OCI-LY3 (cell line): Measurements from ENCODE around the gene THAP11.

ENCODE experiments used
- H2AFZ ChIP-seq: fragments of 200-600, 300-600 bp; shearing (Covaris generic); 2 replicates; pipeline ENCODE4 v1.6.0; 2014; ENCODE audit warnings: antibody characterized with exemption, low read depth, low read length
- H3K27ac ChIP-seq: fragments of 200-600, 300-600 bp; sonication (generic); 2 replicates; pipeline ENCODE4 v1.5.1; 2014; ENCODE audit warnings: mild to moderate bottlenecking, low read length, moderate library complexity, mixed read lengths
- H3K27me3 ChIP-seq: fragments of 200-600, 300-600 bp; sonication (generic); 2 replicates; pipeline ENCODE4 v1.6.1; 2014; ENCODE audit warnings: low read depth, low read length, mixed read lengths
- H3K36me3 ChIP-seq: fragments of 200-600, 300-600 bp; sonication (generic); replicated peaks from 2 replicates; pipeline ENCODE3; 2014; ENCODE audit warnings: low read depth, low read length, mixed read lengths
- H3K4me1 ChIP-seq: fragments of 300-600, 200-600 bp; sonication (generic); 2 replicates; pipeline ENCODE4 v1.6.1; 2014; ENCODE audit warnings: low read length, mixed read lengths
- H3K4me2 ChIP-seq: fragments of 200-600, 300-600 bp; sonication (generic); 2 replicates; pipeline ENCODE4 v1.6.1; 2014; ENCODE audit warnings: low read length, mixed read lengths
- H3K4me3 ChIP-seq: fragments of 300-600, 200-600 bp; sonication (generic); 2 replicates; pipeline ENCODE4 v1.5.1; 2014; ENCODE audit warnings: antibody characterized with exemption, mild to moderate bottlenecking, low read length, moderate library complexity
- H3K79me2 ChIP-seq: fragments of 300-600, 200-600 bp; shearing (Covaris generic); 2 replicates; pipeline ENCODE4 v1.6.1; 2014; ENCODE audit warnings: mild to moderate bottlenecking, low read length, mixed read lengths
- H3K9ac ChIP-seq: fragments of 300-600, 200-600 bp; shearing (Covaris generic); 2 replicates; pipeline ENCODE4 v1.6.0; 2014; ENCODE audit warnings: mild to moderate bottlenecking, low read length, moderate library complexity
- H3K9me3 ChIP-seq: fragments of 200-600, 300-600 bp; shearing (Covaris generic); 2 replicates; pipeline ENCODE4 v1.6.1; 2014; ENCODE audit warnings: low read length, mixed read lengths; ENCODE audit not compliant: insufficient read depth
- H4K20me1 ChIP-seq: fragments of 200-600, 300-600 bp; sonication (generic); 2 replicates; pipeline ENCODE4 v1.6.1; 2016; ENCODE audit warnings: low read length, mixed read lengths; ENCODE audit not compliant: insufficient read depth
- EZH2phosphoT487 ChIP-seq: fragments of 200-600 bp; shearing (Covaris generic); IDR thresholded peaks from 2 replicates; pipeline ENCODE4 v1.6.1; 2018; ENCODE audit warnings: antibody characterized with exemption, mixed run types, low read depth
- TF ChIP-seq, protein P1 (sequence below): fragments of 200-600, 300-600 bp; sonication (generic); IDR thresholded peaks from 2 replicates; pipeline ENCODE4 v1.5.1; 2014; ENCODE audit warnings: antibody characterized with exemption, low read length, low read depth

Gene THAP11

GRCh38 chr16:67820608-67821259 is 21.4 kb upstream of the THAP11 start:
- TF ChIP-seq, protein P1, sequence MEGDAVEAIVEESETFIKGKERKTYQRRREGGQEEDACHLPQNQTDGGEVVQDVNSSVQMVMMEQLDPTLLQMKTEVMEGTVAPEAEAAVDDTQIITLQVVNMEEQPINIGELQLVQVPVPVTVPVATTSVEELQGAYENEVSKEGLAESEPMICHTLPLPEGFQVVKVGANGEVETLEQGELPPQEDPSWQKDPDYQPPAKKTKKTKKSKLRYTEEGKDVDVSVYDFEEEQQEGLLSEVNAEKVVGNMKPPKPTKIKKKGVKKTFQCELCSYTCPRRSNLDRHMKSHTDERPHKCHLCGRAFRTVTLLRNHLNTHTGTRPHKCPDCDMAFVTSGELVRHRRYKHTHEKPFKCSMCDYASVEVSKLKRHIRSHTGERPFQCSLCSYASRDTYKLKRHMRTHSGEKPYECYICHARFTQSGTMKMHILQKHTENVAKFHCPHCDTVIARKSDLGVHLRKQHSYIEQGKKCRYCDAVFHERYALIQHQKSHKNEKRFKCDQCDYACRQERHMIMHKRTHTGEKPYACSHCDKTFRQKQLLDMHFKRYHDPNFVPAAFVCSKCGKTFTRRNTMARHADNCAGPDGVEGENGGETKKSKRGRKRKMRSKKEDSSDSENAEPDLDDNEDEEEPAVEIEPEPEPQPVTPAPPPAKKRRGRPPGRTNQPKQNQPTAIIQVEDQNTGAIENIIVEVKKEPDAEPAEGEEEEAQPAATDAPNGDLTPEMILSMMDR: no peak
- no peak for TF ChIP-seq EZH2phosphoT487
- Histone ChIP-seq H2AFZ (no peak overlapping the region), H3K27ac (no peak overlapping the region), H3K79me2 (no peaks in the 10 kb centered on the region), H3K36me3 (no peaks in the 10 kb centered on the region), H3K4me1 (peaks cover 4% of the 10 kb centered on the region), H3K27me3 (no peaks in the 10 kb centered on the region), H3K4me2 (no peak overlapping the region), H3K9ac (no peak overlapping the region), H3K9me3 (no peaks in the 10 kb centered on the region), H4K20me1 (no peaks in the 10 kb centered on the region), H3K4me3 (no peak overlapping the region)

DNA sequence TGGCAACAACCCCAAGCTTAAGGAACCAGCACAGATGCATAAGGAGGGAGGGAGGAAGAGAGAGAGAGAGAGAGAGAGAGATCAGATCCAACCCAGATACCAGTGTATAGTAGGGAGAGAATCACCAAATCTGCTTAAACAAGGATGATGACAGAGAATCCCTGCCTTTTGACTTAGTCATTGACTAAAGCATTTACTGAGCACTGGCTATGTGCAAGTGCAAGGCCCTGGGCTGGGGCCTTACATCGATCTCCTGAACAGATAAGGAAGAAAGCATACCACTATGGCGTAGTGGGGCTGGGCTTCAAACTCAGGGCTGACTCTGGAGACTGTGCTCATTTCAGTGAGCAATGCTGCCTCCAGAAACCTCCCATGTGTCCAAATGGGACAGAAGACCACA is 19.6 kb upstream of the THAP11 start:
- Histone ChIP-seq H3K4me2 (no peak overlapping the region), H2AFZ (no peak overlapping the region), H3K9me3 (no peaks in the 10 kb centered on the region), H3K27me3 (no peaks in the 10 kb centered on the region), H3K4me3 (no peak overlapping the region), H3K9ac (no peak overlapping the region), H3K36me3 (no peaks in the 10 kb centered on the region), H3K27ac (no peak overlapping the region), H4K20me1 (no peaks in the 10 kb centered on the region), H3K79me2 (no peaks in the 10 kb centered on the region), H3K4me1 (no peaks in the 10 kb centered on the region)
- no peak for TF ChIP-seq EZH2phosphoT487
- TF ChIP-seq, protein P1: no peak

GRCh38 chr16:67825119-67825518 is 17.0 kb upstream of the THAP11 start:
- H3K36me3 ChIP-seq: no peaks in the 10 kb centered on the region
- no peak overlapping the region for H3K27ac ChIP-seq
- H3K4me2 ChIP-seq: no peak overlapping the region
- no peaks in the 10 kb centered on the region for H4K20me1 ChIP-seq
- no peaks in the 10 kb centered on the region for H3K79me2 ChIP-seq
- TF ChIP-seq EZH2phosphoT487: no peak
- TF ChIP-seq, protein P1: no peak
- no peak overlapping the region for H3K9ac ChIP-seq
- no peaks in the 10 kb centered on the region for H3K4me1 ChIP-seq
- no peaks in the 10 kb centered on the region for H3K9me3 ChIP-seq
- no peaks in the 10 kb centered on the region for H3K27me3 ChIP-seq
- H3K4me3 ChIP-seq: no peak overlapping the region
- H2AFZ ChIP-seq: no peak overlapping the region

- Histone ChIP-seq H3K4me1 (no peaks in the 10 kb centered on the region), H2AFZ (no peak overlapping the region), H4K20me1 (no peaks in the 10 kb centered on the region), H3K4me3 (no peak overlapping the region), H3K9me3 (no peaks in the 10 kb centered on the region), H3K27ac (no peak overlapping the region), H3K36me3 (no peaks in the 10 kb centered on the region), H3K27me3 (no peaks in the 10 kb centered on the region), H3K9ac (no peak overlapping the region), H3K79me2 (no peaks in the 10 kb centered on the region), H3K4me2 (no peak overlapping the region)
- TF ChIP-seq, protein P1: no peak
- no peak for TF ChIP-seq EZH2phosphoT487
Observed at GRCh38 chr16:67825906-67826305, 16.2 kb upstream of the THAP11 start.
